HK-2 (cell line): ENCODE data around the gene SFTPD.
"Not testable (repeated sequence)": the region's sequence is repeated elsewhere in the genome, so short reads cannot be mapped to it uniquely, and the experiment has no call there.

Experiments used
- DNase-seq: peaks from one replicate; pipeline ENCODE4 v3.0.0-alpha.2; 2018; ENCODE audit not compliant: unreplicated experiment

SFTPD gene

DNA sequence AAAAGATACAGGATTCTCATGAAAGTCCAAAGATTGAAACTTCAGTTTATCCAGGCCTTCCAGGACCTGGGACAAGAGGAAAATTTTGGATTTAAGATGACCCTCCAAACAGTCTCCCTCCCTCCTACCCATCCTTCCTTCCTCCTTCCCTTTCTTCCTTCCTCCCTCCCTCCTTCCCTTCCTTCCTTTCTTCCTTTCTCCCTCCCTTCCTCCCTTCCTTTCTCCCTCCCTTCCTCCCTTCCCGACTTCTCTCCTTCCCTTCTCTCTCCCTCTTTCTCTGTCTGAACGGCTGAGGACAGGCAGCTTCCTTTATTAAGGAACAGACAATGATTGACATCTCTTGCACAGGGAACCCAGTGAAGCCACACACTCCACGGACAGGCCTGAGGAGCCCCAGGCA is 23.3 kb downstream of the SFTPD start:
- DNase-seq, result no peak

DNA sequence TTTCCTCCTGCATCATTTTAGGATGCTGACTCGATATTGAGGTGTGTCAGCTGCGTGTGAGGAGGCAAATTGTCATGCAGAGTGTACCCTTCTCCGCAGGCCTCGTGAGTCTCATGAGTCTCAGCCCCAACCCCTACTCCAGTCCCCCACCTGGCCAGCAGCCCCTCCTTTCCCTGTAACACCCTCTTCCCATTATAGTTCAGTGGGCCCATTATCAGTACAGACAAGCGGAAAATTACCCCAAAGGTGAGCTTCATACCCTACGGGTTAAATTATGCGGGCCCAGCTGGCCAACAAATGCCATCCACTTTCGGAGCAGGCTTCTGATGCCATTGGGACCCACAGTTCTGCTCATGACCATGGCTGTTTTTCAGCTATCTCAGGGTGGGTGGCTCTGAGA is 25.2 kb downstream of the SFTPD start:
- no peak for DNase-seq

DNA sequence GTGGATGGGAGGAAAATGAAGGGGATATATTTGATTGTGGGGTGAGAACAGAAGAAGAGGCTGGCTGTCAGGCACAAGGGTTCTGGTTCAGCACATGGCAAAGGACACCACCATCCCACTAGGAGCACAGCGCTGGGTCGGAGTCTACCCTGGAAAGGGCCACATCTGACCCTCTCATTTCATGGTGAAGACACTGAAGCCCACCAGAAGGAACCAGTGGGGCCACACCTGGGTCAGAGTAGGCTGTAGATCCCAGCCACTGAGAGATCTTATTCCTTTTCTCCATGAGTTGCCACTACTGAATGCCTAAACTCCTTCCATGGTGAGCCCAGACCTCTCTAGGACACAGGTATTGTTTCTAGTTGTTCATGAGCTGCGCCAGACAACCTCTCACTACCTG is 25.8 kb downstream of the SFTPD start:
- DNase-seq, result no peak

DNA sequence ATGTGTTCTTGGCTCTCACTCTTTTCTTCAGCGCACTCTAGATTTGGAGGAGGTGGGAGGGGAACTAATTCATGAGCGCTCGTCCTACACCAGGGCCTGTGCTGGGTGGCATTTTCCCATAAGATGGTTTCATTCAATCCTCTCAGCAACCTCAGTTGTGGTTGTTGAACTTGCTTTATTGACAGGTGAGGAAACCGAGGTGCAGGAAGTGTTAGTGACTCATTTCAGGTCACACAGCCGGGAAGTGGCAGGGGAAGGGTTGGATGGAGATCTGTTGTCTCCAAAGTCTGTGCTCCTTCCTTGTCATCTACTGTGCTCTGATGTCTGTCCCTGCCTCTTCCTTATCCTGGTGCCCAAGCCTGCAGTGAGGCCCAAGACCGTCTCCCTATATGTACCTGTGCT is 26.9 kb downstream of the SFTPD start:
- DNase-seq, result not testable (repeated sequence)

DNA sequence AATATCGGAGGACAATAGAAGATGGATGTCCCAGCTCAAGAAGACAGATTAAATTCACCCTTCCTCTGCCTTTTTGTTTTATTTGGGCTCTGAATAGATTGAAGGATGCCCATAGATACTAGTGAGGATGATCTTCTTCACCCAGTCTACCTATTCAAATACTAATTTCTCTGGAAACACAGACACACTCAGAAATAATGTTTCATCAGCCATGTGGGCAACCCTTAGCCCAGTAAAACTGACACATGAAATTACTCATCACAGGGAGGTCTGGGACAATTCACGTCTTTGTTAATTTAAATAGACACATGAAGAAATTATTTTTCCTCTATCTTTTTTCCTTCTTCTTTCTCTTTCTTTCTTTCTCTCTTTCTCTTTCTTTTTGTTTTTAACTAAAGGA is 33.1 kb downstream of the SFTPD start:
- not testable (repeated sequence) for DNase-seq

DNA sequence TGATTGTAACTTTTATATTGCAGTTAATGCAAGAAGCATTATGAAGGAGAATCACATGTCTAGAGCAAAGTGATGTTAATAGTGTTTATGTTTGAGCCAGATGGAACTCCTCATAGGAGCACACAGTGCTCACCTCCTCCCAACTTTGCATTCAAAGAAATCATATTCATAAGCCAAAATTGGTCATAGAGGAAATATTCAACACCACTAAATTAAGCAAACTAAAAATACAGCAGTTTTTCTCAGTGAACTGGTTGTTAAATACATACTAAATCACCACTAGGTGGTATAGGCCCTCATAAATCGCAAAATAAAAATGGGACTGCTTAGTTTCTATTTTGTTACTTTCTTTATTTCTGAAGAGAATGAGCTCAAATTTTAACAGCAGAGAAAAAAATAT is 34.4 kb downstream of the SFTPD start:
- not testable (repeated sequence) for DNase-seq

DNA sequence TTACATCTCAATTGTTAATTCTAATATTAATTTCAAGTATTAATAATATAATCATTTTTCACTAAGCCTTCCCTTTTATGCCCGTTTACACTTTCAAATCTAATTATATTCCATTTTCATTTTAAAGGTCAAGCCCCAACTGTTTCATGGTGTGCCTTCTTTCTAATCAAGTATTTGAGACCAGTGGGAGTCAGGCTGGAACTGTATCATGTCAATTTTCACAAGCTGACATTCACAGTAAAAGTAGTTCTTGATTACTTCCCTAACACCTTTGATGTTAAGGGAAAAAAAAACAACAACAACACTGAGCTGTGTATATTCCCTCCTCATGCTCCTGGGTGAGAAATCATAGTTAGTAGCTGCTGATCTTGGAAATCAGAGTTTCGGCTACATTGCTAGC is 38.1 kb downstream of the SFTPD start:
- no peak for DNase-seq

DNA sequence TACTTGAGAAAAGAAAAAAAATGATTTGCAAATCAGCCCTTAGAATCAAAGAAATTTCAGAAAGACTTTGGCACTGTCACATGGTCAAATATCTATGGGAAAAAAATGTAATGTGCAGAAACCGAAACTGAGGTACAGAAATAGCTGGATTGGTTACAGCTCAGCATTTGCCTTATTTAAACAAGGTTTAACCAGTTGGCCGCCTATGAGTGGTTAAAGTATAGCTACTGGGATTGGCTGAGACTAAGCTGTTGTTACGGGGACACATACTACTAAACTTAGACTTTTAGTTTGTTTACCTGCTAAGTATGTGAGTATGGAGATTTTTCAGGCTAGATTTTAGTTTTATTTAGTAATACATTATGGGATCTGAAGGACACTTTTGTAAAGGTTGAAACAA is 38.6 kb downstream of the SFTPD start:
- no peak for DNase-seq

DNA sequence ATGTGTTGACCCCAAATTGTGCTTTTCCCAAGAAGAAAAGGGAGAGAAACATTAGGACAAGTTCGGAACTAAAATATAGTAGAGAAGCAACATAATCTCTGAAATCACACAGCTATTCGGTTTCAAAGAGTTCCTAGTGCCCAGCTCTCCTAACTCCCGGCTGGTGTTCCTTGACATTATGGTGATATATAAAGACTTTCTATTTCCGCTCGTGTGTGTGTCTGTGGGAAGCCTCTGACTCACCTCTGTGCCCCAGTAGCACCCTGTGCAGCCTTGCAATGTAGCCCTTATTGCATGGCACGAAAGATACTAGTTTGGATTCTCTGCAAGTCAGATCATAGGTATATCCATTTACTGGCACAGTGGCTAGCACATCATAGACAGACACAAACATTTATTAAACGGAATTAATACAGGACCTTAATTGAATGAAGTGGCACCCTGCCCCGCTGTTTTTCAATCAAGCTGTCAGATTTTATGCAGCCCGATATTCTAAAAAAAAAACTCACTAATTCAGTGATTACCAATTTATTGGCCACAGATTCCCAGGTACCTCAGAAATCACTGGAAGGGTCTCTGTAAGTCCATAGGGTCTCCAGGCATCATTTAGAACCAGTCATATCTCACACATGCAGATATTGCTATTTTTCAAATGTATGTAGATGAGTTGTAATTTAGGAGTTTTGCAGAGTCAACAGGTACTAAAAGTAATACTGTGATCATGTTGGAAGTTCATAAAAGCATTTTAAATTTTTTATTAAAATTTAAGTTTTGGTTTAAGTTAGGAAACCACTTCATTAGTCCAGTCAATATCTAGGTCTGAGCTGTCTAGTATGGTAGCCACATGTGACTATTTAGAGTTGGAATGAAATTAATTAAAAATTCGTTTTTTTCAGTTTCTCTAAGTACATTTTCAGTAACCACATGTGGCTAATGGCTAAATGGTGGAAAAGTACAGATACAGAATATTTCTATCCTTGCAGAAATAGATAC is 43.3 kb downstream of the SFTPD start:
- DNase-seq, result peak; percentile 32

DNA sequence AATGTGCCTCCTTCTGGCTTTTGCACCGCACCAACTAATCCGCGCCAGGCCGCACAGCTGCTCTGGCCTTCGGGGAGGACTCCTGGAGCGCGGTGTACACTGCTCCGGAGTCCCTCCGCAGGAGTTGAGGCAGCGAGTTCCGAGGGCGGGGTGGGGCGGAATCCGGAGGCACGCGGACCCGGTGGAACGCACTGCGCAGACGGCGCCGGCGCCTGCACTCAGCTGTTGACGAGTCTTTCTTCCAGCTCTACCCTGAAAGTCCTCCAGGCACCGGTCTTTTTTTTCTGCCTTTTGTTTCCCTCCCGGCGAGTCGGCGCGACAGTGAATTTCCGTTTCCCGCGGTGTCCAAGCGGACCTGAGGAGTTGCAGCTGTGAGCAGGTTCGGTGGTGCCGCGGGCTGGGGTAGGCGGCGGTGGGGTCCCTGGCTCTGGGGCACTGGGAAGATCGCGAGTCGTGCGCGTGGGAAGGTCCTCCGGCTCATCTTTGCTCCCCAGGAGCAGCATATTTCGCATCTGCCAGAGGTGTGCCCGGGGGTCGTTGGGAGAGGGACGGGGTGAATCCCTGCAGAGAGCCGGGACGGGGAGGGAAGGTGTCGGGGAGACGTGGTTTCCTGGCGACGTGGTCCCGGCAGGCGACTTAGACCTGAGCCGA is 44.1 kb downstream of the SFTPD start:
- DNase-seq, result peak; percentile 83

DNA sequence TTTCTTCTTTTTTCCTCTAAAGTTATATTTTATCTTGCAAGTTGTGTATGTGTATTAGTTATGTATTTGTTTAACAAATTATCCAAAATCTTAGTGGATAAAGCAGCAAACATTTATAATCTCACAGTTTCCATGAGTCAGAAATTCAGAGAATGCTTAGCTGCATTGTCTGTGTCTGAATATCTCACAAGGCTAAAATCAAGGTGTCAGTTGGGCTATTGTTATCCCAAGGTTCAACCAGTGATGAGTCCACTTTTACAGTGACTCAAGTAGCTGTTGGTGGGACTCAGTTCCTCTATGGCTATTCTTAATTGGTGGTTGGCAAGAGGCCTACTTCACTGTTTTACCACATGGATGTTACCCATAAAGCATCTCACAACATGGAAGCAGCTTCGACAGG is 47.3 kb downstream of the SFTPD start:
- DNase-seq, result not testable (repeated sequence)

DNA sequence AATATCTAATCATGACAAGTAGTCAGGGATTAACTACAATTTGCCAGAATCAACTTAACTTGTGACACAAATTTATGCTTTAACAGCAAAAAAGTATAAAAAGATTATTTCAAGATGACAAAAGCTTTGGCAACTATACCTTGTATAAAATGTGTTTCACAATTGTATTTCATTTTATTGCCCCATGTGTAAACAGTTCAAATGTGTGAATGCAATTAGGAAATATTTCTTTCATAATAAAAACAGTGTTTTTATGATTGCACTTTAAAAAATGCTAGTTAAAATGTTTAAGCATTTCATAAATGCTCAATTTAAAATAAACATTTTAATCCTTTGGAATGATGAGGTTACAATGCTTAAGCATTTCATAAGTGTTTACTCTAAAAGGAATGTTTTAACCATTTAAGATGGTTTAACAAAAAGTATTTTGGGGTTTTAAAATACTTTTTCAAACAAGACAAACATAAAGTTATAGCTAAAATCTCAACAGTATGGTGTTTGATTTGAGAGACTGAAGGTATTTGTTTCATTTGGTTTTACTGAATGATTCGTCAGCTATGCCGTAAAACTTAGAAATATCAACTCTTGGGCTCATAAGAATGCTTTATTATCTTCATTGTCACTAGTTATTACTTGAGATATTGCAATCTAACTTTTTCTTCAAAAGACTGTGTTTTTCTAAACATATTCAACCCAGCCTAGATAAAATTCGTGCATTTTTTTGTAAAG is 50.1 kb downstream of the SFTPD start:
- DNase-seq, result no peak

DNA sequence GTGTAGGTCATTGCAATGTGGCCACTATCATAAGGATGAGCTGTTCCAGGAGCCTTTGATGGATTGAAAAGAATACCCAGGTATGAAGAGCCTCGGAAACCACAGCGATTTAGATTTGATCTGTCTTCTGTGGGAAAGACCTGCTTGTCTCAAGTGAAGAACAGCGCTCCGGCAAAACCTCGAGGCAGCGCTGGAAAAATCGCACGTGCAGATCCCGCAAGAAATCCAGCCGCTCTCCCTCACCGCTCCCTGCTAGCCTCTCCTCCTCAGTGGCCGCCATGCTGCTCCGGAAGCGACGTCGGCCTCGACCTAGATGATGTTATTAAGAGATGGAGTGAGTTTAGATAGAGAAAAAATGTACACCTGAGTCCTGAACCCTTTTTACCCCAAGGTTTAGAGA is 56.0 kb downstream of the SFTPD start:
- not testable (repeated sequence) for DNase-seq

DNA sequence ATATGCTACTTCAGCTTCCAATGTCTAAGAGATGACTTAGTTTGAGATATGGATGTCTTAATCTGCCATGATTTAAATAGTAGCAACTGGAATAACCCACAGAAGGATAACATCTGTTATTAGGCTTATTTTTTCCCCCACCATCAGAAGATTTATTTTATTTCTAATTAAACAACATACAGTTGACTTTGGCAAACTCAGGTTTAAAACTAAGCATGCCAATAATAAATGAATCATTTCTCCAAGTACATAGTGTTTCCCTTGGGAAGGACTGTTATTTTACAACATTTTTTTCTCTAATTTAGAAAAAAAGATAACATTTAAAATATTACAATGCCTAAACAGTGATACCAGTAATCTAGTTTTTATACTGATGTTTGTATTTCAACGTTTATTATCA is 58.4 kb downstream of the SFTPD start:
- no peak for DNase-seq

DNA sequence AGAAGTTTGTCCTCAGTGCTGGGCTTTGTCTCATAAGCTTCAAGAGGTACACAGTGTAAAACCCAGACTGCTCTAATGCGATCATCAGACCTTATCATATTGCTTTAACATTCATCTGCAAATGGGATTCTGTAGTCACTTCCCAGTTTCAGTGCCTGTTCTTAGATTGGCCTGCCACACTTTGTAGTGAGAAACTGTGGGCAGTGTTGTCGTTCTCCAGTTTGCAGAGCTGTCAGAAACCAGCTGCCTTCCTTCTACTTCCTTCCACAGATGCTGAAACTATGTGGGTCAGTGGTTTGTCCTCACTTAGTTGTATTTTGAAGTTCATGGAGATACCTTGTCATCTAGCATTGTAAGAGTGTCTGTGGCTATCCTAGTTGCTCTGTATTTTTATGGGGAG is 59.9 kb downstream of the SFTPD start:
- DNase-seq, result not testable (repeated sequence)
